B cell (primary cell): ENCODE data around the gene IL1F10. TPM values are rescaled to one million over a fixed set of nuclear protein-coding genes. Genes with fewer than 3 reads are reported as not detected.

Source experiments
- ATAC-seq: fragments of 200-7000 bp; cut with Tn5 transposase; one replicate; pipeline ENCODE4 v1.10.0; 2021; ENCODE audit warnings: low read depth, mild to moderate bottlenecking, moderate number of reproducible peaks, moderate library complexity
- CTCF ChIA-PET: fragments of 350-600 bp; sonication (Branson Sonifier 250); formaldehyde crosslinking; loops from one replicate; lab custom pipeline; 2021; ENCODE audit warnings: antibody characterized with exemption, inconsistent platforms; lab: Charles Lee
- POLR2A ChIA-PET: fragments of 350-600 bp; sonication (Branson Sonifier 250); formaldehyde crosslinking; loops from one replicate; lab custom pipeline; 2021; ENCODE audit warnings: antibody characterized with exemption; lab: Charles Lee
- DNase-seq: peaks from one replicate; pipeline ENCODE4 v3.0.0; 2013
- H2AFZ ChIP-seq: 2 replicates; pipeline ENCODE4 v1.6.1; 2012; ENCODE audit warnings: mild to moderate bottlenecking, low read depth, low read length; ENCODE audit not compliant: insufficient read depth, poor library complexity, severe bottlenecking
- H3K27ac ChIP-seq, 2 donors: 1 replicate in 1 of 2; 2 replicates in 1 of 2; pipeline ENCODE4 v1.5.1; 2012 to 2013; ENCODE audit warnings: low read length in 2 of 2, mild to moderate bottlenecking in 2 of 2, moderate library complexity in 1 of 2
- H3K27me3 ChIP-seq, 4 experiments: fragments of 200-600 bp in 1 of 4; sonication (generic) in 1 of 4; replicated peaks in 1 of 4; 1 replicate in 2 of 4; 2 replicates in 2 of 4; pipeline versions ENCODE4 v1.6.1 to v1.7.0; 2013 to 2016; ENCODE audit warnings: low read length in 3 of 4, mild to moderate bottlenecking in 2 of 4, mixed read lengths in 1 of 4, moderate library complexity in 1 of 4; ENCODE audit not compliant: insufficient read depth in 4 of 4, control insufficient read depth in 3 of 4; ENCODE audit errors: control extremely low read depth in 1 of 4
- H3K36me3 ChIP-seq, 2 experiments: replicated peaks in 1 of 2; 1 replicate in 1 of 2; 2 replicates in 1 of 2; pipeline versions ENCODE4 v1.6.1 to v1.7.1; 2013; ENCODE audit warnings: low read length in 1 of 2; ENCODE audit not compliant: insufficient read depth in 2 of 2, control insufficient read depth in 1 of 2; ENCODE audit errors: control extremely low read depth in 1 of 2, extremely low read depth in 1 of 2
- H3K4me1 ChIP-seq, 2 donors: fragments of 200-600 bp in 1 of 2; sonication (generic) in 1 of 2; 1 replicate in 1 of 2; 2 replicates in 1 of 2; pipeline versions ENCODE4 v1.5.1 to v1.6.1; 2013 to 2017; ENCODE audit warnings: low read length in 2 of 2; ENCODE audit not compliant: control insufficient read depth in 2 of 2, insufficient read depth in 2 of 2
- H3K4me2 ChIP-seq: replicated peaks from 2 replicates; pipeline ENCODE3; 2012; ENCODE audit warnings: mild to moderate bottlenecking, low read depth, low read length; ENCODE audit not compliant: poor library complexity, severe bottlenecking
- H3K4me3 ChIP-seq, 5 experiments: fragments of 200-600 bp in 1 of 5; sonication (generic) in 1 of 5; 1 replicate in 3 of 5; 2 replicates in 2 of 5; pipeline versions ENCODE4 v1.5.1 to v1.7.0; 2011 to 2016; ENCODE audit warnings: low read length in 4 of 5, mild to moderate bottlenecking in 4 of 5, low read depth in 2 of 5, control low read depth in 1 of 5, moderate library complexity in 1 of 5; ENCODE audit not compliant: insufficient read depth in 1 of 5; ENCODE audit errors: control extremely low read depth in 1 of 5, extremely low read depth in 1 of 5
- H3K79me2 ChIP-seq: fragments of 200-600 bp; sonication (generic); one replicate; pipeline ENCODE4 v1.6.0; 2016; ENCODE audit warnings: low read length; ENCODE audit not compliant: control insufficient read depth, insufficient read depth
- H3K9ac ChIP-seq: fragments of 200-600 bp; sonication (generic); 2 replicates; pipeline ENCODE4 v1.6.1; 2017; ENCODE audit warnings: mild to moderate bottlenecking, low read length, moderate library complexity
- H3K9me3 ChIP-seq, 3 donors: one replicate each; pipeline versions ENCODE4 v1.6.1 to v1.7.1; 2013; ENCODE audit warnings: low read length in 2 of 3; ENCODE audit not compliant: control insufficient read depth in 2 of 3, insufficient read depth in 1 of 3; ENCODE audit errors: control extremely low read depth in 1 of 3
- H4K20me1 ChIP-seq: 2 replicates; pipeline ENCODE4 v1.6.0; 2012; ENCODE audit warnings: mild to moderate bottlenecking, low read length; ENCODE audit not compliant: insufficient read depth, control insufficient read depth, poor library complexity, severe bottlenecking
- H3K27ac Mint-ChIP-seq: one replicate; pipeline ENCODE4 v1.8.0; 2021; ENCODE audit warnings: mixed read lengths
- H3K27me3 Mint-ChIP-seq: one replicate; pipeline ENCODE4 v1.8.0; 2021; ENCODE audit warnings: mixed read lengths
- H3K4me1 Mint-ChIP-seq: one replicate; pipeline ENCODE4 v1.8.0; 2021; ENCODE audit warnings: mixed read lengths
- H3K4me3 Mint-ChIP-seq: one replicate; pipeline ENCODE4 v1.8.0; 2021; ENCODE audit warnings: mixed read lengths
- H3K9me3 Mint-ChIP-seq: one replicate; pipeline ENCODE4 v1.8.0; 2022; ENCODE audit warnings: mixed read lengths; ENCODE audit not compliant: insufficient read depth
- CTCF ChIP-seq: fragments of 200-600 bp; IDR thresholded peaks from one replicate; pipeline ENCODE4 v1.8.0; 2022; ENCODE audit warnings: antibody characterized with exemption, mild to moderate bottlenecking
- EZH2 ChIP-seq: IDR thresholded peaks from 2 replicates; pipeline ENCODE4 v1.6.1; 2012; ENCODE audit warnings: borderline replicate concordance, low read depth, mild to moderate bottlenecking, moderate library complexity, low read length; ENCODE audit not compliant: insufficient read depth, poor library complexity, severe bottlenecking
- WGBS: methylation state at CpG from one replicate; pipeline ENCODE4 v1.1.5; 2013; ENCODE audit warnings: missing lambda C conversion rate; ENCODE audit not compliant: insufficient coverage; 5-methylcytosine and 5-hydroxymethylcytosine counted together
- intact Hi-C: fragments of 100-400 bp; cut with micrococcal nuclease; formaldehyde crosslinking; loops from one replicate; pipeline ENCODE4 v1.10.0; 2022
- polyA plus RNA-seq: library from polyadenylated mRNA; depleted of rRNA; stranded (reverse); fragments of >200 nt; gene quantifications from 2 replicates; pipeline ENCODE4 v1.2.3, GENCODE V29; 2012
- total RNA-seq, 2 donors: library from RNA; stranded (reverse); fragments of 120-200 nt in 1 of 2; gene quantifications; 1 replicate in 1 of 2; 2 replicates in 1 of 2; pipeline versions ENCODE4 v1.2.3 to v1.2.4, GENCODE V29; 2013 to 2022

The IL1F10 gene
- total and polyA plus RNA-seq, 2 donors (not counting 1 experiment from before 2014, with no cell fraction given), result not detected

DNA sequence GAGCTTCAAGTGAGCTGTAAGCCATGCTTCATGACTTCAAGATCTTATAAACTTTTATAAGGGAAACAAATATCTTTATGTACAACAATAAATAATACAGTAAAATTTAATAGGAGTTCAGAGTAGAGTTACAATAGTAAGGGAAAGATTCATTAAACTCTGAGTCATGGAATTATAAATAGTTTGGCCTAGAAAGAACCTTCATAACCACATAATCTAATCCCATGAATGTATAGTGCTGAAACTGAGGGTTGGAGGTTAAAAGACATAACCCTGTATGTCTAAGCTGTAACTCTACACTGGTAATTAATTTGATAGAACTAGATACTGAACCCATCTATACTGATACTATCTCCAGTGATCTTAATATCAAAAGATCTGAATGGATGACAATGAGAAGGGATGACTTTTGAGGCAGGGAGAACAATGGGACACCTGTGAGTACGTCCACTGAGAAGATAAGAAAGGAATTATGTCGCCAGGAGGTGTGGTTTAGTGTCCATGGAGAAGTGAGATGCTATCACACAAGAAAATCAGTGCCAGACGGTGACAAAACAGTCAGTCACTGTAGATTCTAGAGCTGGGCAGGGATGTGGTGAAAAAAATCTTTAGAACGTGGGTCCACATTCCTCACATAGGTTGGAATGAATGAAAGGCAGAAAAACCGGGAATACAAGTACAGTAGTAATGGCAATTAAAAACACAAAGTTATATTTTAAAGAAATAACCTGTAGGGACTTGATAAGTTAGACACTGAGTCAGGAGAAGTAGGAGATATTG is 1.1 kb downstream of the IL1F10 start:
- intact Hi-C loops, result no loop called here
- Histone ChIP-seq H3K4me2 (no peak overlapping the region), H3K27me3 (peaks cover 0 to 6% (median 1%) of the 10 kb centered on the region in 4 experiments), H3K4me1 (no peaks in the 10 kb centered on the region), H3K9me3 (peaks cover 0 to 3% (median 2%) of the 10 kb centered on the region in 3 donors), H3K27ac (no peak overlapping the region), H4K20me1 (no peaks in the 10 kb centered on the region), H3K4me3 (no peak overlapping the region), H3K79me2 (no peaks in the 10 kb centered on the region), H2AFZ (no peak overlapping the region), H3K9ac (no peak overlapping the region), H3K36me3 (no peaks in the 10 kb centered on the region)
- no peaks in the 10 kb centered on the region for H3K4me1 Mint-ChIP-seq
- H3K27ac Mint-ChIP-seq, result no peak overlapping the region
- no peak overlapping the region for H3K4me3 Mint-ChIP-seq
- WGBS, result 36% methylated on average over 2 of the region's 5 CpGs
- ChIA-PET CTCF (no interaction called here), POLR2A (no interaction called here)
- DNase-seq (no peak), ATAC-seq (no peak)
- H3K9me3 Mint-ChIP-seq, result no peaks in the 10 kb centered on the region
- no peak for TF ChIP-seq EZH2
- no peak for TF ChIP-seq CTCF
- H3K27me3 Mint-ChIP-seq, result peaks cover 33% of the 10 kb centered on the region
